GM12872 (cell line): ENCODE data around the gene PRKAR1B.

ENCODE experiments used
- CTCF ChIP-seq: IDR thresholded peaks from 3 replicates; pipeline ENCODE4 v1.5.1; 2011; ENCODE audit warnings: low read depth, mild to moderate bottlenecking, low read length, moderate library complexity; ENCODE audit not compliant: insufficient read depth

Gene PRKAR1B

GRCh38 chr7:756928-757560, 30.0 kb upstream of the PRKAR1B start:
- no peak for TF ChIP-seq CTCF

GRCh38 chr7:756231-756927, 29.3 kb upstream of the PRKAR1B start:
- no peak for TF ChIP-seq CTCF

- TF ChIP-seq CTCF = no peak
Observed at GRCh38 chr7:755413-755805, 28.3 kb upstream of the PRKAR1B start.

- TF ChIP-seq CTCF = no peak
Observed at GRCh38 chr7:754531-755412, 27.7 kb upstream of the PRKAR1B start.

- no peak for TF ChIP-seq CTCF
Observed at GRCh38 chr7:753190-753589, 26.1 kb upstream of the PRKAR1B start.

GRCh38 chr7:751826-752225, 24.7 kb upstream of the PRKAR1B start:
- TF ChIP-seq CTCF = no peak
